ENCODE measurements around the gene ZFX. TPM values are rescaled to one million over a fixed set of nuclear protein-coding genes. Genes with fewer than 3 reads are reported as not detected.

Gene ZFX
- total RNA-seq, 1 experiment from 2014 or later = 36.1 TPM

GRCh38 chrX:24167719-24168472 is 18.4 kb downstream of the ZFX start:
- no peak overlapping the region for H3K4me3 Mint-ChIP-seq (ENCODE audit: unreplicated experiment)
- no peaks in the 10 kb centered on the region; the same call in 1 of the 2 replicates for H3K36me3 ChIP-seq (ENCODE audit: control insufficient read depth, insufficient read depth, low read length)
- peaks cover 34% of the 10 kb centered on the region for H3K4me1 Mint-ChIP-seq (ENCODE audit: low read depth, unreplicated experiment)
- no peaks in the 10 kb centered on the region for H3K4me1 ChIP-seq
- no peaks in the 10 kb centered on the region for H3K27me3 Mint-ChIP-seq (ENCODE audit: insufficient read depth, unreplicated experiment)
- H3K27ac Mint-ChIP-seq (ENCODE audit: unreplicated experiment) = peak overlapping the region; percentile 11
- intact Hi-C loops (cut with micrococcal nuclease; ENCODE audit: unreplicated experiment) = no loop called here
- H3K9me3 ChIP-seq = no peaks in the 10 kb centered on the region
- no peak overlapping the region for H3K4me3 ChIP-seq (ENCODE audit: low read depth, low read length)
- POLR2A ChIA-PET = no interaction called here
- peaks cover 38% of the 10 kb centered on the region for H3K36me3 Mint-ChIP-seq (ENCODE audit: insufficient read depth, unreplicated experiment)
- no peaks in the 10 kb centered on the region for H3K9me3 Mint-ChIP-seq (ENCODE audit: unreplicated experiment)
- no peaks in the 10 kb centered on the region for H3K27me3 ChIP-seq (replicated peaks; ENCODE audit: control insufficient read depth, insufficient read depth, low read length)
- DNase-seq = no peak
- CTCF ChIA-PET = no interaction called here
- BruUV-seq (replicated peaks) = no TSS peak
- TF ChIP-seq CTCF (IDR thresholded peaks at IDR 0.05; ENCODE audit: insufficient read depth in 1 of 2, low read depth in 1 of 2, low read length in 1 of 2, severe bottlenecking in 1 of 2, unreplicated experiment in 1 of 2) = no peak

- H3K4me1 Mint-ChIP-seq (ENCODE audit: low read depth, unreplicated experiment) = peaks cover 34% of the 10 kb centered on the region
- peaks cover 2% of the 10 kb centered on the region; the same call in 1 of the 2 replicates for H3K36me3 ChIP-seq (ENCODE audit: control insufficient read depth, insufficient read depth, low read length)
- BruUV-seq (replicated peaks) = no TSS peak
- peaks cover 45% of the 10 kb centered on the region for H3K36me3 Mint-ChIP-seq (ENCODE audit: insufficient read depth, unreplicated experiment)
- no peaks in the 10 kb centered on the region for H3K27me3 ChIP-seq (replicated peaks; ENCODE audit: control insufficient read depth, insufficient read depth, low read length)
- intact Hi-C loops (cut with micrococcal nuclease; ENCODE audit: unreplicated experiment) = no loop called here
- no peak for TF ChIP-seq CTCF (IDR thresholded peaks at IDR 0.05; ENCODE audit: insufficient read depth in 1 of 2, low read depth in 1 of 2, low read length in 1 of 2, severe bottlenecking in 1 of 2, unreplicated experiment in 1 of 2)
- ChIA-PET CTCF (no interaction called here), POLR2A (no interaction called here)
- no peaks in the 10 kb centered on the region for H3K9me3 Mint-ChIP-seq (ENCODE audit: unreplicated experiment)
- H3K27ac Mint-ChIP-seq (ENCODE audit: unreplicated experiment) = no peak overlapping the region
- no peak overlapping the region for H3K4me3 Mint-ChIP-seq (ENCODE audit: unreplicated experiment)
- no peak for DNase-seq
- no peaks in the 10 kb centered on the region for H3K4me1 ChIP-seq
- no peaks in the 10 kb centered on the region for H3K27me3 Mint-ChIP-seq (ENCODE audit: insufficient read depth, unreplicated experiment)
- H3K9me3 ChIP-seq = no peaks in the 10 kb centered on the region
- no peak overlapping the region for H3K4me3 ChIP-seq (ENCODE audit: low read depth, low read length)
Observed at GRCh38 chrX:24168807-24169206, 19.3 kb downstream of the ZFX start.

GRCh38 chrX:24169211-24169610 is 19.7 kb downstream of the ZFX start:
- H3K9me3 Mint-ChIP-seq (ENCODE audit: unreplicated experiment) = no peaks in the 10 kb centered on the region
- H3K27me3 Mint-ChIP-seq (ENCODE audit: insufficient read depth, unreplicated experiment) = no peaks in the 10 kb centered on the region
- H3K4me3 ChIP-seq (ENCODE audit: low read depth, low read length) = no peak overlapping the region
- TF ChIP-seq CTCF (IDR thresholded peaks at IDR 0.05; ENCODE audit: insufficient read depth in 1 of 2, low read depth in 1 of 2, low read length in 1 of 2, severe bottlenecking in 1 of 2, unreplicated experiment in 1 of 2) = no peak
- H3K27ac Mint-ChIP-seq (ENCODE audit: unreplicated experiment) = peak overlapping the region; percentile 68
- no peak overlapping the region for H3K4me3 Mint-ChIP-seq (ENCODE audit: unreplicated experiment)
- ChIA-PET CTCF (no interaction called here), POLR2A (no interaction called here)
- H3K27me3 ChIP-seq (replicated peaks; ENCODE audit: control insufficient read depth, insufficient read depth, low read length) = no peaks in the 10 kb centered on the region
- H3K9me3 ChIP-seq = no peaks in the 10 kb centered on the region
- H3K36me3 ChIP-seq (ENCODE audit: control insufficient read depth, insufficient read depth, low read length) = peaks cover 2% of the 10 kb centered on the region; the same call in 1 of the 2 replicates
- H3K4me1 ChIP-seq = no peaks in the 10 kb centered on the region
- no peak for DNase-seq
- H3K36me3 Mint-ChIP-seq (ENCODE audit: insufficient read depth, unreplicated experiment) = peaks cover 43% of the 10 kb centered on the region
- BruUV-seq (replicated peaks) = no TSS peak
- H3K4me1 Mint-ChIP-seq (ENCODE audit: low read depth, unreplicated experiment) = peaks cover 34% of the 10 kb centered on the region
- intact Hi-C loops (cut with micrococcal nuclease; ENCODE audit: unreplicated experiment) = no loop called here
